WTC11 (cell line): ENCODE data around the gene NLGN1. TPM values are rescaled to one million over a fixed set of nuclear protein-coding genes. Genes with fewer than 3 reads are reported as not detected.

Experiments used
- ATAC-seq: fragments of 200-7000 bp; cut with Tn5 transposase; 2 replicates; pipeline ENCODE4 v1.10.0; 2021; ENCODE audit warnings: mild to moderate bottlenecking, moderate library complexity
- CTCF ChIA-PET: fragments of 300-600 bp; sonication (Branson Sonifier 250); formaldehyde crosslinking; loops from one replicate; lab custom pipeline; 2021; ENCODE audit warnings: antibody characterized with exemption; lab: Charles Lee
- POLR2A ChIA-PET: fragments of 350-600 bp; sonication (Branson Sonifier 250); formaldehyde crosslinking; loops from one replicate; lab custom pipeline; 2021; ENCODE audit warnings: antibody characterized with exemption; lab: Charles Lee
- DNase-seq: peaks from one replicate; pipeline ENCODE4 v3.0.0; 2021; ENCODE audit warnings: low spot score
- H3K27ac Mint-ChIP-seq: 2 replicates; pipeline ENCODE4 v1.8.0; 2021; ENCODE audit warnings: mixed read lengths
- H3K27me3 Mint-ChIP-seq: 2 replicates; pipeline ENCODE4 v1.8.0; 2021; ENCODE audit warnings: low read depth, mild to moderate bottlenecking, moderate library complexity, mixed read lengths
- H3K36me3 Mint-ChIP-seq: 2 replicates; pipeline ENCODE4 v1.8.0; 2021; ENCODE audit warnings: mixed read lengths
- H3K4me1 Mint-ChIP-seq: 2 replicates; pipeline ENCODE4 v1.8.0; 2022; ENCODE audit warnings: mixed read lengths
- H3K4me3 Mint-ChIP-seq: 2 replicates; pipeline ENCODE4 v1.8.0; 2021; ENCODE audit warnings: mild to moderate bottlenecking, moderate library complexity, mixed read lengths
- H3K9me3 Mint-ChIP-seq: 2 replicates; pipeline ENCODE4 v1.8.0; 2021; ENCODE audit warnings: mixed read lengths
- ARID4B ChIP-seq: sonication (generic); formaldehyde crosslinking; IDR thresholded peaks from 2 replicates; pipeline ENCODE4 v1.8.0; 2023; ENCODE audit warnings: missing genetic modification reagents, mild to moderate bottlenecking, borderline replicate concordance
- CREM ChIP-seq: sonication (generic); formaldehyde crosslinking; IDR thresholded peaks from 2 replicates; pipeline ENCODE4 v1.8.1; 2022; ENCODE audit warnings: mild to moderate bottlenecking, missing genetic modification reagents, moderate library complexity
- FOXP1 ChIP-seq: sonication (generic); formaldehyde crosslinking; IDR thresholded peaks from 2 replicates; pipeline ENCODE4 v1.8.0; 2022; ENCODE audit warnings: missing genetic modification reagents, mild to moderate bottlenecking, moderate library complexity, borderline replicate concordance
- GABPB1 ChIP-seq: sonication (generic); formaldehyde crosslinking; IDR thresholded peaks from 2 replicates; pipeline ENCODE4 v1.8.1; 2023; ENCODE audit warnings: mild to moderate bottlenecking, missing genetic modification reagents
- HMGXB4 ChIP-seq: sonication (generic); formaldehyde crosslinking; IDR thresholded peaks from 2 replicates; pipeline ENCODE4 v1.8.1; 2023; ENCODE audit warnings: mild to moderate bottlenecking, moderate library complexity, missing genetic modification reagents
- IRF1 ChIP-seq: sonication (generic); formaldehyde crosslinking; IDR thresholded peaks from 2 replicates; pipeline ENCODE4 v1.8.0; 2023; ENCODE audit warnings: missing genetic modification reagents
- JAZF1 ChIP-seq: fragments of 250-450 bp; sonication (Bioruptor Pico); IDR thresholded peaks from 2 replicates; pipeline ENCODE4 v1.9.0; 2021; ENCODE audit warnings: moderate library complexity, mild to moderate bottlenecking, inconsistent platforms
- KAT7 ChIP-seq: sonication (generic); formaldehyde crosslinking; IDR thresholded peaks from 2 replicates; pipeline ENCODE4 v1.8.1; 2023; ENCODE audit warnings: missing genetic modification reagents, mild to moderate bottlenecking, borderline replicate concordance
- RELA ChIP-seq: sonication (generic); formaldehyde crosslinking; IDR thresholded peaks from 2 replicates; pipeline ENCODE4 v1.8.1; 2022; ENCODE audit warnings: missing genetic modification reagents, mild to moderate bottlenecking, borderline replicate concordance
- SMAD3 ChIP-seq: sonication (generic); formaldehyde crosslinking; IDR thresholded peaks from 2 replicates; pipeline ENCODE4 v1.8.0; 2022; ENCODE audit warnings: missing genetic modification reagents, mild to moderate bottlenecking, borderline replicate concordance
- SMAD4 ChIP-seq: sonication (generic); formaldehyde crosslinking; IDR thresholded peaks from 2 replicates; pipeline ENCODE4 v1.8.0; 2022; ENCODE audit warnings: mild to moderate bottlenecking, missing genetic modification reagents
- SOX15 ChIP-seq: fragments of 250-450 bp; sonication (Bioruptor Pico); IDR thresholded peaks from 2 replicates; pipeline ENCODE4 v1.9.0; 2021; ENCODE audit warnings: mild to moderate bottlenecking
- USF1 ChIP-seq: sonication (generic); formaldehyde crosslinking; IDR thresholded peaks from 2 replicates; pipeline ENCODE4 v1.8.0; 2022; ENCODE audit warnings: mild to moderate bottlenecking, missing genetic modification reagents
- ZNF423 ChIP-seq: fragments of 250-450 bp; sonication (Bioruptor Pico); IDR thresholded peaks from 2 replicates; pipeline ENCODE4 v2.1.2; 2022; ENCODE audit warnings: mild to moderate bottlenecking, moderate library complexity
- ZNF512 ChIP-seq: sonication (generic); formaldehyde crosslinking; IDR thresholded peaks from 2 replicates; pipeline ENCODE4 v1.8.1; 2022; ENCODE audit warnings: missing genetic modification reagents, borderline replicate concordance
- total RNA-seq: library from RNA; stranded (reverse); gene quantifications from 3 replicates; pipeline ENCODE4 v1.2.3, GENCODE V29; 2021

The NLGN1 gene
- total RNA-seq, 1 experiment from 2014 or later: 12.4 TPM

GRCh38 chr3:173465112-173465511, 67.6 kb downstream of the NLGN1 start (continued):
- TF ChIP-seq CREM (CRISPR knock-in tag): no peak
- TF ChIP-seq ARID4B (CRISPR knock-in tag): no peak
- TF ChIP-seq RELA (CRISPR knock-in tag): no peak
- TF ChIP-seq ZNF423 (CRISPR knock-in tag): no peak
- TF ChIP-seq KAT7: no peak
- no peak for TF ChIP-seq IRF1
- no peak for TF ChIP-seq SMAD4 (CRISPR knock-in tag)
- TF ChIP-seq FOXP1 (CRISPR knock-in tag): no peak

- no peak for TF ChIP-seq JAZF1 (CRISPR knock-in tag)
- no peak for TF ChIP-seq SMAD3 (CRISPR knock-in tag)
- no peak for TF ChIP-seq USF1 (CRISPR knock-in tag)
- no peak for TF ChIP-seq ZNF512 (CRISPR knock-in tag)
- TF ChIP-seq HMGXB4 (CRISPR knock-in tag): no peak
- no peak for TF ChIP-seq SOX15
- TF ChIP-seq GABPB1 (CRISPR knock-in tag): peak; percentile 80
- TF ChIP-seq, all 79 proteins: peak for 1
- Mint-ChIP-seq H3K27ac (no peak overlapping the region), H3K27me3 (no peaks in the 10 kb centered on the region), H3K9me3 (no peaks in the 10 kb centered on the region), H3K4me3 (no peak overlapping the region), H3K36me3 (no peaks in the 10 kb centered on the region), H3K4me1 (peaks cover 8% of the 10 kb centered on the region; the same call in 1 of the 2 replicates)
- ChIA-PET CTCF (no interaction called here), POLR2A (no interaction called here)
- ATAC-seq (no peak), DNase-seq (no peak)
These were observed 68.5 kb downstream of the NLGN1 start for GRCh38 chr3:173465898-173466678.
